PC-9 (cell line): ENCODE data around the gene RAF1. TPM values are rescaled to one million over a fixed set of nuclear protein-coding genes. Genes with fewer than 3 reads are reported as not detected.

Source experiments
- BruUV-seq: library from RNA; stranded (reverse); fragments of 400-500 nt; replicated peaks from 2 replicates; lab custom pipeline; 2021; lab: Mats Ljungman, UMichigan
- CTCF ChIA-PET: fragments of 300-600 bp; sonication (Branson Sonifier 250); formaldehyde crosslinking; loops from one replicate; lab custom pipeline; 2022; ENCODE audit warnings: antibody characterized with exemption; lab: Charles Lee
- POLR2A ChIA-PET: fragments of 300-600 bp; sonication (Branson Sonifier 250); formaldehyde crosslinking; loops from one replicate; lab custom pipeline; 2022; ENCODE audit warnings: antibody characterized with exemption; ENCODE audit not compliant: unreplicated experiment; lab: Charles Lee
- DNase-seq, 2 experiments: peaks; one replicate each; pipeline versions ENCODE4 v3.0.0 to v3.0.0-alpha.2; 2015 to 2022; ENCODE audit warnings: mixed read lengths in 1 of 2
- H2AFZ ChIP-seq: fragments of 200-600 bp; sonication (generic); 2 replicates; pipeline ENCODE4 v1.8.1; 2017; ENCODE audit warnings: antibody characterized with exemption
- H3F3A ChIP-seq: fragments of 200-600 bp; sonication (generic); 2 replicates; pipeline ENCODE4 v1.8.1; 2017; ENCODE audit warnings: antibody characterized with exemption, mild to moderate bottlenecking, low read depth; ENCODE audit not compliant: insufficient read depth
- H3K27ac ChIP-seq: fragments of 200-600 bp; sonication (generic); 2 replicates; pipeline ENCODE4 v1.6.1; 2016; ENCODE audit warnings: mixed run types
- H3K27me3 ChIP-seq: fragments of 200-600 bp; sonication (generic); 2 replicates; pipeline ENCODE4 v1.6.1; 2016; ENCODE audit warnings: low read depth, mixed run types; ENCODE audit not compliant: insufficient read depth
- H3K36me3 ChIP-seq: fragments of 200-600 bp; sonication (generic); 2 replicates; pipeline ENCODE4 v1.6.1; 2016; ENCODE audit warnings: low read depth, mixed run types
- H3K4me1 ChIP-seq: fragments of 200-600 bp; sonication (generic); replicated peaks from 2 replicates; pipeline ENCODE4 v1.6.1; 2016; ENCODE audit warnings: mixed run types; ENCODE audit not compliant: insufficient read depth
- H3K4me2 ChIP-seq: fragments of 200-600 bp; sonication (generic); 2 replicates; pipeline ENCODE4 v1.6.1; 2017; ENCODE audit warnings: mixed run types
- H3K4me3 ChIP-seq: fragments of 200-600 bp; sonication (generic); 2 replicates; pipeline ENCODE4 v1.6.1; 2016; ENCODE audit warnings: mixed run types
- H3K79me2 ChIP-seq: fragments of 200-600 bp; sonication (generic); 2 replicates; pipeline ENCODE4 v1.6.1; 2017; ENCODE audit warnings: low read depth, mixed run types
- H3K9me2 ChIP-seq: fragments of 200-600 bp; sonication (generic); 2 replicates; pipeline ENCODE4 v1.8.1; 2017; ENCODE audit warnings: mild to moderate bottlenecking; ENCODE audit not compliant: insufficient read depth
- H3K9me3 ChIP-seq: fragments of 200-600 bp; sonication (generic); 2 replicates; pipeline ENCODE4 v1.8.1; 2016; ENCODE audit warnings: low read depth; ENCODE audit not compliant: insufficient read depth
- H4K20me1 ChIP-seq: fragments of 200-600 bp; sonication (generic); 2 replicates; pipeline ENCODE4 v1.8.1; 2017; ENCODE audit not compliant: insufficient read depth
- EZH2 ChIP-seq: fragments of 200-600 bp; sonication (generic); IDR thresholded peaks from 2 replicates; pipeline ENCODE4 v1.8.0; 2017; ENCODE audit warnings: antibody characterized with exemption, low read depth
- intact Hi-C: fragments of 100-400 bp; cut with micrococcal nuclease; formaldehyde crosslinking; loops from one replicate; pipeline ENCODE4 v1.10.0; 2022; ENCODE audit not compliant: unreplicated experiment
- total RNA-seq: library from RNA; stranded (reverse); gene quantifications from 2 replicates; pipeline ENCODE4 v1.2.3, GENCODE V29; 2021
- TF ChIP-seq, protein P1 (sequence below): fragments of 200-600 bp; sonication (generic); conservative IDR thresholded peaks from 2 replicates; pipeline ENCODE4 v1.6.1; 2017; ENCODE audit warnings: mixed run types, antibody characterized with exemption, mild to moderate bottlenecking, moderate library complexity

RAF1 gene
- total RNA-seq, 1 experiment from 2014 or later = 72.4 TPM

DNA sequence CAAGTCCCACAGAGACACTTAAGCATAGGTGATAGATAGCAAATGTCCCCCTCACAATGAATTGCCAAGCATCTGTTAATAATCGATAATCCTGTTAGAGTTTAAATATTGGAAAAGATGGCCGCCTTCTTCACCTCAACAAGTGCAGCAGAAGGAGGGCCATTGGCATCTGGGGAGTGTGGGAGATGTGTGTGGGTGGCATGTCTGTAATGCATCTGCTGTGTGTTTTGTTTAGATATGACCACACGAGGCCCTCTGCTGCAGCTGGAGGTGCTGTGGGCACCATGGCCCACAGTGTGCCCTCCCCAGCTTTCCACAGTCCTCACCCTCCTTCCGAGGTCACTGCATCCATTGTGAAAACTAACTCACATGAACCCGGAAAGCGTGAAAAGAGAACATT is 94.1 kb downstream of the RAF1 start:
- H2AFZ ChIP-seq = no peak overlapping the region
- peaks cover 33% of the 10 kb centered on the region for H4K20me1 ChIP-seq
- no peaks in the 10 kb centered on the region for H3K27me3 ChIP-seq
- no peaks in the 10 kb centered on the region for H3K4me1 ChIP-seq
- DNase-seq = no peak
- no peak overlapping the region for H3K27ac ChIP-seq
- intact Hi-C loops = no loop called here
- H3K9me2 ChIP-seq = no peaks in the 10 kb centered on the region
- no peaks in the 10 kb centered on the region for H3K9me3 ChIP-seq
- TF ChIP-seq, protein P1, sequence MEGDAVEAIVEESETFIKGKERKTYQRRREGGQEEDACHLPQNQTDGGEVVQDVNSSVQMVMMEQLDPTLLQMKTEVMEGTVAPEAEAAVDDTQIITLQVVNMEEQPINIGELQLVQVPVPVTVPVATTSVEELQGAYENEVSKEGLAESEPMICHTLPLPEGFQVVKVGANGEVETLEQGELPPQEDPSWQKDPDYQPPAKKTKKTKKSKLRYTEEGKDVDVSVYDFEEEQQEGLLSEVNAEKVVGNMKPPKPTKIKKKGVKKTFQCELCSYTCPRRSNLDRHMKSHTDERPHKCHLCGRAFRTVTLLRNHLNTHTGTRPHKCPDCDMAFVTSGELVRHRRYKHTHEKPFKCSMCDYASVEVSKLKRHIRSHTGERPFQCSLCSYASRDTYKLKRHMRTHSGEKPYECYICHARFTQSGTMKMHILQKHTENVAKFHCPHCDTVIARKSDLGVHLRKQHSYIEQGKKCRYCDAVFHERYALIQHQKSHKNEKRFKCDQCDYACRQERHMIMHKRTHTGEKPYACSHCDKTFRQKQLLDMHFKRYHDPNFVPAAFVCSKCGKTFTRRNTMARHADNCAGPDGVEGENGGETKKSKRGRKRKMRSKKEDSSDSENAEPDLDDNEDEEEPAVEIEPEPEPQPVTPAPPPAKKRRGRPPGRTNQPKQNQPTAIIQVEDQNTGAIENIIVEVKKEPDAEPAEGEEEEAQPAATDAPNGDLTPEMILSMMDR = no peak
- TF ChIP-seq EZH2 = no peak
- H3K36me3 ChIP-seq = peaks cover 34% of the 10 kb centered on the region
- H3K4me3 ChIP-seq = no peak overlapping the region
- BruUV-seq = no TSS peak
- no peaks in the 10 kb centered on the region for H3F3A ChIP-seq
- H3K4me2 ChIP-seq = no peak overlapping the region
- CTCF ChIA-PET = no interaction called here
- POLR2A ChIA-PET = no interaction called here
- H3K79me2 ChIP-seq = peaks cover 38% of the 10 kb centered on the region

DNA sequence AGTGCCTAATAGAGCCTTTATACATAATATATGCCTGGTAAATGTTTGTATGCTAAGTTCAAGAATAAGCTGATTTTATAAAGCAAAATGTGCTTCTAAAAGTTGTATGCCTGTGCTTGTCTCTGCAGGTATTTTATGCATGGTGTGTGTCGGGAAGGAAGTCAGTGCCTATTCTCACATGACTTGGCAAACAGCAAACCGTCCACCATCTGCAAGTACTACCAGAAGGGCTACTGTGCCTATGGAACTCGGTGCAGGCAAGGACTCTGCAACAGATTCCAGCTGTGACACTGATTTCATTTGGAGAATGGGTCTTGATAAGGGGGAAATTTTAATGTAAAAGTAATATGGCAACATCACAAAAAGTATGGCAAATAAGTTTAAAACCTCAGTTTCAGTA is 95.2 kb downstream of the RAF1 start:
- Histone ChIP-seq H2AFZ (no peak overlapping the region), H3F3A (no peaks in the 10 kb centered on the region), H3K4me3 (no peak overlapping the region), H4K20me1 (peaks cover 39% of the 10 kb centered on the region), H3K4me2 (no peak overlapping the region), H3K36me3 (peaks cover 32% of the 10 kb centered on the region), H3K79me2 (peaks cover 49% of the 10 kb centered on the region), H3K27ac (no peak overlapping the region), H3K9me3 (no peaks in the 10 kb centered on the region), H3K27me3 (no peaks in the 10 kb centered on the region), H3K4me1 (no peaks in the 10 kb centered on the region), H3K9me2 (no peaks in the 10 kb centered on the region)
- CTCF ChIA-PET = interaction anchor here (0.5 kb wide), 1 partner anchor 227 kb away, joined by 3 read pairs; no protein-coding TSS in a partner anchor
- TF ChIP-seq, protein P1 = no peak
- BruUV-seq = no TSS peak
- DNase-seq = no peak
- POLR2A ChIA-PET = interaction anchor here (0.5 kb wide), 1 partner anchor 19 kb away, joined by 3 read pairs; no protein-coding TSS in a partner anchor
- intact Hi-C loops = no loop called here

DNA sequence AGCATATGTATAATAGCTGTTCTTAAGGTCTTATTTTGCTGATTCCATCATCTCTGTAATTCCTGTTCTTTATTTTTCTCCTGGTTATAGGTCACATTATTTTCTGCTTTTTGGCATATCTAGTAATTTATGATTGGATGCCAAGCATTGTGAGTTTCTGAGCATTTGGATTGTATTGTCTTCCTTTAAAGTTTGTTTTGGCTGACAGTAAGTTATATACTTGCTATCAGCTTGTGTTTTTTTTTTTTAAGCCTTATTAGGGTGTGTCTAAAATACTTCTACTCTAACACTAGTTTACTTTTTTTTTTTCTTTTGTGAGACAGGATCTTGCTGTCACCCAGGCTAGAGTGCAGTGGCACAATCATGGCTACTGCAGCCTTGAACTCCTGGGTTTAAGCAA is 96.9 kb downstream of the RAF1 start:
- no peaks in the 10 kb centered on the region for H3K27me3 ChIP-seq
- no peak for TF ChIP-seq EZH2
- TF ChIP-seq, protein P1 = no peak
- no peaks in the 10 kb centered on the region for H3K4me1 ChIP-seq
- no peak overlapping the region for H3K27ac ChIP-seq
- H3K9me2 ChIP-seq = no peaks in the 10 kb centered on the region
- no peaks in the 10 kb centered on the region; the same call in 1 of the 2 replicates for H3F3A ChIP-seq
- H3K9me3 ChIP-seq = no peaks in the 10 kb centered on the region
- H3K4me2 ChIP-seq = no peak overlapping the region
- peaks cover 66% of the 10 kb centered on the region for H3K79me2 ChIP-seq
- BruUV-seq = no TSS peak
- intact Hi-C loops = no loop called here
- ChIA-PET POLR2A (interaction anchor here (0.5 to 0.6 kb wide), 2 partner anchors 9 to 1293 kb away, joined by 8 to 10 read pairs; no protein-coding TSS in a partner anchor), CTCF (no interaction called here)
- DNase-seq = no peak
- H4K20me1 ChIP-seq = peaks cover 50% of the 10 kb centered on the region
- peaks cover 24% of the 10 kb centered on the region for H3K36me3 ChIP-seq
- no peak overlapping the region for H2AFZ ChIP-seq
- H3K4me3 ChIP-seq = no peak overlapping the region
